ENCODE measurements around the gene SLC45A3. TPM values are rescaled to one million over a fixed set of nuclear protein-coding genes. Genes with fewer than 3 reads are reported as not detected.
"Not testable (repeated sequence)": the region's sequence is repeated elsewhere in the genome, so short reads cannot be mapped to it uniquely, and the experiment has no call there.

SLC45A3 gene
- total RNA-seq, 1 donor from 2014 or later, result 0.79 TPM

DNA sequence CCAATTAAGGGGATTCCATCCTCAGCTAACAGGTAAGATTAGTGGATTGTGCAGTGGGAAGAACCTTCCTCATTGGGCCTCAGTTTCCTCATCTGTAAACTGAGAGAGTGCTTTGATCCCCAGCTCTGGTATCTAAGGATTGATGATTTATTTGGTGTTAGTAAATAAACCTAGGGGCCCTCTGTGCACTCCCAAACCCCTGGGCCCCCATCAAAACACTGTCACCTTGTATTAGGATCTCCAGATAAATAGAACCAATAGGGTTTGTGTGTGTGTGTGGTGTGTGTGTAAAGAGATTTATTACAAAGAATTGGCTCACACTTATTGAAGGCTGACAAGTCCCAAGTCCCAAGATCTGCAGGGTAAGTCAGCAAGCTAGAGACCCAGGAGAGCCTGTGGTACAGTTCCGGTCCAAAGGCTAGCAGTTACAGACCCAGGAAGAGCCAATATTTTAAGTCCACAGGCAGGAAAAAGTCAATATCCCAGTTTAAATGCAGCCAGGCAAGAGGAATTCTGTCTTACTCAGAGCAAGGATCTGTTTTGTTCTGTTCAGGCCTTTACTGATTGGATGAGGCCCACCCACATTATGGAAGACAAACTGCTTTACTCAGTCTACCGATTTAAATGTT, 37.5 kb downstream of the SLC45A3 start:
- no peak for DNase-seq (ENCODE audit: low read depth)
- no peak overlapping the region for H3K4me3 ChIP-seq (ENCODE audit: low read depth, low read length)
- H3K27me3 ChIP-seq (ENCODE audit: control insufficient read depth, insufficient read depth, low read length), result no peaks in the 10 kb centered on the region
- no peak for FAIRE-seq
- no peaks in the 10 kb centered on the region for H3K36me3 ChIP-seq (ENCODE audit: control insufficient read depth, insufficient read depth, low read length)
- TF ChIP-seq CTCF (IDR thresholded peaks at IDR 0.05; ENCODE audit: insufficient read depth, low read length, severe bottlenecking), result no peak

DNA sequence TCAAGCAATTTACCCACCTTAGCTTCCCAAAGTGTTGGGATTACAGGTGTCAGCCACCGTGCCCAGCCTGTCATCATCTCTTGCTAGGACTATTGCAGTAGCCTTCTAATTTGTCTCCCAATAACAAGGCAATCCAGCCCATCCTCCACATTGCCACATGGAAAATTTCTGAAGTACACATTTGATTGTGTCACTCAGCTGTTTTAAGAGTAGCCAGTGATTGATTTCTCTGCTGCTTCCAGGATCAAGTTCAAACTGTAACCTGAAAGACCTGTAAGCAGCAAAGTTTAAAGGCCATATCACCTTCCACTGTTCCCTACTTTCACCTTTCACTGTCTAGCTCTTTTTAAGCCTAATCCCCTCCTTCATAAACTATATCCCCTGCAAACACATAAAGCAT, 40.7 kb downstream of the SLC45A3 start:
- no peaks in the 10 kb centered on the region for H3K36me3 ChIP-seq (ENCODE audit: control insufficient read depth, insufficient read depth, low read length)
- H3K27me3 ChIP-seq (ENCODE audit: control insufficient read depth, insufficient read depth, low read length), result no peaks in the 10 kb centered on the region
- FAIRE-seq (no peak), DNase-seq (ENCODE audit: low read depth) (no peak)
- H3K4me3 ChIP-seq (ENCODE audit: low read depth, low read length), result no peak overlapping the region
- no peak for TF ChIP-seq CTCF (IDR thresholded peaks at IDR 0.05; ENCODE audit: insufficient read depth, low read length, severe bottlenecking)

DNA sequence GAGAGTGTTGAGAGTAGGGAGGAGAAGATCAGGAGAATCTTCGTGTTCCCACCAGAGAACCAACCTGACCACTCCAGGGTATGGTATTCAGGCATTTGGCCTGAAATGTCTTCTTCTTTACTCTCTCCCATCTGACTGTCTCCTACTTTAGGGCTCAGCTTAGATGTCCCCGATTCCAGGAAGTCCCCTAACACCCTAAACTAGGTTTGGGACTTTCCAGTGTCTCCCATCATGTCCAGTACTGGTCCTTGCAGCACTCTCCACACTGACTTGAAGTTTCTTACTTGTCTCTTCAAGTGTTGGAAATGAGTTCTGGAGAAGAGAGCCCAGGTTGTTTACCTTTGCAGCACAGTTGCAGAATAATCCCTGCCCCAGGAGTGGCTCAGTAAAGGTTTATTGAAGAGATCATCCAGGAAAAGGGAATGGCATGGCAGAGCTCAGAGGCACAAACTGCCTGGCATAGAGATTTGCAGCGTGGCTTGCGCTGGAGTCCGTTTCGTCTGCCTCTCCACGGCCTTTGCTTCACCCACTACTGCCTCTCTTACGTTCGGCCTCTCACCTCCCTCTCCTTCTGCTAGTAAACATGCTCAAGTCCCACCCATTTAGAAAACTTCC, 42.3 kb downstream of the SLC45A3 start:
- no peak for TF ChIP-seq CTCF (IDR thresholded peaks at IDR 0.05; ENCODE audit: insufficient read depth, low read length, severe bottlenecking)
- no peak for DNase-seq (ENCODE audit: low read depth)

DNA sequence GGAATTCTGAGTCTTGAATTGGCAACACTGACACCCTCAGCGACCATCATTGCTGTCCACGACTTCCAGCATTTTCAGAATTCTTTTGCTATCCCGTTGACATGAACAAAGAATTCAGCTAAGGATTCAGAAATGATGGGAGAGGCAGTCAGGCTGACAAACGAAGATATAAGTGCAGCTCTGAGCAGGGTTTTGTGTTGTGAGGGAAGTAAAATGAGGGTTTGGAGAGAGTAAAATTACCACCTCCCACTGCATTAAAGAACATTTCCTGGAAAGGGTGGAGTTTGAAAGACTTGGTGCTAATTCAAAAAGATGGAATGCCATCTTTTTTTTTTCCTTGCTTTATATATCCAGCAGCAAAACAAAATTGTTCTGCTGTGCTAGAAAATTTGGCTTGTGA, 43.6 kb downstream of the SLC45A3 start:
- no peak for DNase-seq (ENCODE audit: low read depth)
- no peaks in the 10 kb centered on the region for H3K27me3 ChIP-seq (ENCODE audit: control insufficient read depth, insufficient read depth, low read length)
- TF ChIP-seq CTCF (IDR thresholded peaks at IDR 0.05; ENCODE audit: insufficient read depth, low read length, severe bottlenecking), result no peak
- no peak for FAIRE-seq
- no peaks in the 10 kb centered on the region for H3K36me3 ChIP-seq (ENCODE audit: control insufficient read depth, insufficient read depth, low read length)
- no peak overlapping the region for H3K4me3 ChIP-seq (ENCODE audit: low read depth, low read length)

More for the DNA sequence above, 42.3 kb downstream of the SLC45A3 start:
- Histone ChIP-seq H3K27me3 (ENCODE audit: control insufficient read depth, insufficient read depth, low read length) (no peaks in the 10 kb centered on the region), H3K4me3 (ENCODE audit: low read depth, low read length) (no peak overlapping the region), H3K36me3 (ENCODE audit: control insufficient read depth, insufficient read depth, low read length) (no peaks in the 10 kb centered on the region)
- FAIRE-seq, result no peak

DNA sequence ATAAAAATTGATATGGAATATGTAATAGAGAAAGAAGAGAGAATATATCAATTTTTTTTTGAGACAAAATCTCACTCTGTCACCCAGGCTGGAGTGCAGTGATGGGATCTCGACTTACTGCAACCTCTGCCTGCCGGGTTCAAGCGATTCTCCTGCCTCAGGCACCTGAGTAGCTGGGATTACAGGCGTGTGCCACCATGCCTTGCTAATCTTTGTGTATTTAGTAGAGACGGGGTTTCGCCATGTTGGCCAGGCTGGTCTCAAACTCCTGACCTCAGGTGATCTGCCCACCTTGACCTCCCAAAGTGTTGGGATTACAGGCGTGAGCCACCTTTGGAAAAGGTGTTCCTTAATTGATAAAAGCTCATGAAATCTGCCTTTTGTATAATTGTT, 44.2 kb downstream of the SLC45A3 start:
- H3K4me3 ChIP-seq (ENCODE audit: low read depth, low read length); DNase-seq (ENCODE audit: low read depth); H3K27me3 ChIP-seq (ENCODE audit: control insufficient read depth, insufficient read depth, low read length); FAIRE-seq; H3K36me3 ChIP-seq (ENCODE audit: control insufficient read depth, insufficient read depth, low read length): not testable (repeated sequence)

DNA sequence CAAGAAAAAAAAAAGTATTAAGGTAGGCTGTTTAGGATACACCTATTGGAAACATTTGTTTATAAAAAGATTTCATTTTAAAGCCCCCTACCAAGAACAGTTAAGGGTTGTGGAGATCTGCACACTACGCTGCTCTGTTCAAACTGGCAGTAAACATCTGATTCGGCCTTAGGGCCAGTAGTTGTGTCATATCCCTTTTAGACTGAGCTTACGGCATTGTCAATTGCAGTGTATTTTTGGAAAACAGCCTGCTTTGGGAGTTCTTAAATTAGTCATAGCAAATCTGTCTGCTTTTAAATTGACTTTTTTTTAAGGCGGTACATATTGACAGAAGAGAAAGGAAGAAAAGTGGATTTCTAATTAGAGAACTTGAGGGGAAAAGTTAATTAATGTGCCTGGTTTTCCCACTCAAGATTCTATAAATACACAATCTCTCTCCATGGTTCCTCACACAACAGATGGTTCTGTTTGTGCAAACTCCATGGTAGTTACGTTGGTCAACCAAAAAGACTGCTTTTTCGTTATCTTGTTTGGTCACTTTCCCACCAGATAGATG, 46.8 kb downstream of the SLC45A3 start:
- DNase-seq (ENCODE audit: low read depth), result peak; percentile 74
- no peak overlapping the region for H3K4me3 ChIP-seq (ENCODE audit: low read depth, low read length)
- no peak for FAIRE-seq
- no peaks in the 10 kb centered on the region for H3K36me3 ChIP-seq (ENCODE audit: control insufficient read depth, insufficient read depth, low read length)
- no peaks in the 10 kb centered on the region for H3K27me3 ChIP-seq (ENCODE audit: control insufficient read depth, insufficient read depth, low read length)
- TF ChIP-seq CTCF (IDR thresholded peaks at IDR 0.05; ENCODE audit: insufficient read depth, low read length, severe bottlenecking), result no peak

Data from bronchial epithelial cell (primary cell).